ENCODE results near the gene MRPL14. TPM values are rescaled to one million over a fixed set of nuclear protein-coding genes. Genes with fewer than 3 reads are reported as not detected.

Gene MRPL14
- total RNA-seq, 1 experiment from 2014 or later = 87.6 TPM

GRCh38 chr6:44172731-44173500 lies 45.7 kb upstream of the MRPL14 start:
- peak; percentile 79 to 80 for DNase-seq
- no peak overlapping the region for H3K4me3 ChIP-seq (ENCODE audit: low read depth, low read length)

GRCh38 chr6:44171899-44172546 lies 44.8 kb upstream of the MRPL14 start:
- BruUV-seq (replicated peaks) = no TSS peak
- Mint-ChIP-seq H3K27me3 (ENCODE audit: insufficient read depth, unreplicated experiment) (no peaks in the 10 kb centered on the region), H3K36me3 (ENCODE audit: insufficient read depth, unreplicated experiment) (no peaks in the 10 kb centered on the region), H3K4me1 (ENCODE audit: low read depth, unreplicated experiment) (peaks cover 7% of the 10 kb centered on the region), H3K9me3 (ENCODE audit: unreplicated experiment) (no peaks in the 10 kb centered on the region), H3K27ac (ENCODE audit: unreplicated experiment) (no peak overlapping the region), H3K4me3 (ENCODE audit: unreplicated experiment) (no peak overlapping the region)
- no peak for DNase-seq
- Histone ChIP-seq H3K27me3 (replicated peaks; ENCODE audit: control insufficient read depth, insufficient read depth, low read length) (no peaks in the 10 kb centered on the region), H3K36me3 (ENCODE audit: control insufficient read depth, insufficient read depth, low read length) (no peaks in the 10 kb centered on the region), H3K4me3 (ENCODE audit: low read depth, low read length) (no peak overlapping the region), H3K9me3 (no peaks in the 10 kb centered on the region), H3K4me1 (peaks cover 8% of the 10 kb centered on the region; the same call in 1 of the 2 replicates)
- intact Hi-C loops (cut with micrococcal nuclease; ENCODE audit: unreplicated experiment) = loop anchor here (1.0 kb wide), 2 partner anchors 51 to 65 kb away; partner anchors contain the start of gene SLC29A1
- CTCF ChIA-PET = interaction anchor here (0.6 to 1.7 kb wide), 9 partner anchors 32 to 87 kb away, joined by 3 to 10 read pairs (median 6); no protein-coding TSS in a partner anchor
- POLR2A ChIA-PET = no interaction called here
- no peak for TF ChIP-seq CTCF (IDR thresholded peaks at IDR 0.05; ENCODE audit: insufficient read depth in 1 of 2, low read depth in 1 of 2, low read length in 1 of 2, severe bottlenecking in 1 of 2, unreplicated experiment in 1 of 2)

More at GRCh38 chr6:44172731-44173500, 45.7 kb upstream of the MRPL14 start:
- Mint-ChIP-seq H3K4me1 (ENCODE audit: low read depth, unreplicated experiment) (peaks cover 7% of the 10 kb centered on the region), H3K36me3 (ENCODE audit: insufficient read depth, unreplicated experiment) (no peaks in the 10 kb centered on the region), H3K9me3 (ENCODE audit: unreplicated experiment) (no peaks in the 10 kb centered on the region), H3K27me3 (ENCODE audit: insufficient read depth, unreplicated experiment) (no peaks in the 10 kb centered on the region), H3K4me3 (ENCODE audit: unreplicated experiment) (no peak overlapping the region), H3K27ac (ENCODE audit: unreplicated experiment) (no peak overlapping the region)
- no TSS peak for BruUV-seq (replicated peaks)
- ChIA-PET CTCF (interaction anchor here (0.6 to 1.7 kb wide), 15 partner anchors 18 to 95 kb away, joined by 3 to 10 read pairs (median 4); partner anchors contain the start of gene SLC29A1), POLR2A (no interaction called here)
- Histone ChIP-seq H3K36me3 (ENCODE audit: control insufficient read depth, insufficient read depth, low read length) (no peaks in the 10 kb centered on the region), H3K4me1 (peaks cover 8% of the 10 kb centered on the region; the same call in 1 of the 2 replicates), H3K27me3 (replicated peaks; ENCODE audit: control insufficient read depth, insufficient read depth, low read length) (no peaks in the 10 kb centered on the region), H3K9me3 (no peaks in the 10 kb centered on the region)
- intact Hi-C loops (cut with micrococcal nuclease; ENCODE audit: unreplicated experiment) = loop anchor here (1.0 kb wide), 2 partner anchors 50 to 64 kb away; partner anchors contain the start of gene SLC29A1
- peak; percentile 79 to 88 for TF ChIP-seq CTCF (IDR thresholded peaks at IDR 0.05; ENCODE audit: insufficient read depth in 1 of 2, low read depth in 1 of 2, low read length in 1 of 2, severe bottlenecking in 1 of 2, unreplicated experiment in 1 of 2)

- TF ChIP-seq CTCF (IDR thresholded peaks at IDR 0.05; ENCODE audit: insufficient read depth in 1 of 2, low read depth in 1 of 2, low read length in 1 of 2, severe bottlenecking in 1 of 2, unreplicated experiment in 1 of 2) = no peak
- Mint-ChIP-seq H3K27ac (ENCODE audit: unreplicated experiment) (no peak overlapping the region), H3K36me3 (ENCODE audit: insufficient read depth, unreplicated experiment) (no peaks in the 10 kb centered on the region), H3K4me1 (ENCODE audit: low read depth, unreplicated experiment) (peaks cover 7% of the 10 kb centered on the region), H3K4me3 (ENCODE audit: unreplicated experiment) (no peak overlapping the region), H3K27me3 (ENCODE audit: insufficient read depth, unreplicated experiment) (no peaks in the 10 kb centered on the region), H3K9me3 (ENCODE audit: unreplicated experiment) (no peaks in the 10 kb centered on the region)
- Histone ChIP-seq H3K36me3 (ENCODE audit: control insufficient read depth, insufficient read depth, low read length) (no peaks in the 10 kb centered on the region), H3K27me3 (replicated peaks; ENCODE audit: control insufficient read depth, insufficient read depth, low read length) (no peaks in the 10 kb centered on the region), H3K4me3 (ENCODE audit: low read depth, low read length) (no peak overlapping the region), H3K4me1 (peaks cover 8% of the 10 kb centered on the region; the same call in 1 of the 2 replicates), H3K9me3 (no peaks in the 10 kb centered on the region)
- DNase-seq = no peak
- POLR2A ChIA-PET = no interaction called here
- intact Hi-C loops (cut with micrococcal nuclease; ENCODE audit: unreplicated experiment) = no loop called here
- CTCF ChIA-PET = no interaction called here
- BruUV-seq (replicated peaks) = no TSS peak
Measured at GRCh38 chr6:44169886-44170570, 42.8 kb upstream of the MRPL14 start.

All from Caco-2 (cell line).